A673 (cell line): ENCODE results near the gene B3GALNT2.

Source experiments
- CTCF ChIP-seq: fragments of 300-800, 200-600 bp; sonication (generic); conservative IDR thresholded peaks from 2 replicates; pipeline ENCODE4 v1.5.1; 2017; ENCODE audit warnings: low read depth, mild to moderate bottlenecking, antibody characterized with exemption, low read length, moderate library complexity, mixed read lengths
- EZH2 ChIP-seq: fragments of 200-600 bp; sonication (generic); IDR thresholded peaks from 2 replicates; pipeline ENCODE4 v1.6.1; 2017; ENCODE audit warnings: borderline replicate concordance, low read depth, mild to moderate bottlenecking, mixed read lengths, antibody characterized with exemption, low read length; ENCODE audit not compliant: poor library complexity, severe bottlenecking

DNA sequence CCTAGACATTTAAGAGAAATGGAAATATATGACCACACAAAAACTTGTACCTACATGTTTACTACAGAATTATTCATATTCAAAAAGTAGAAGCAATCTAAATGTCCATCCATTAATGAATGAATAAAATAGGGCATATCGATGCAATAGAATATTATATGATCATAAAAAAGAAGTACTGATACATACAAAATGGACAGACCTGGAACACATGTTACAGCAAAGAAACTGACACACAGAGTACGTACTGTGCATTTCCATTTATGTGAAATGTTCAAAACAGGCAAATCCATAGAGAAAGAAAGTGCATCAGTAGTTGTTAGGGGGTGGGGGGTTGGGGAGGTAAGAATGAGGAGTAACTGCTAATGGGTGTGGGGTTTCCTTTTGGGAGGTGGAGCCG, 39.2 kb downstream of the B3GALNT2 start:
- TF ChIP-seq CTCF: no peak
- TF ChIP-seq EZH2: no peak
